ENCODE results near the gene FASLG.

The FASLG gene

DNA sequence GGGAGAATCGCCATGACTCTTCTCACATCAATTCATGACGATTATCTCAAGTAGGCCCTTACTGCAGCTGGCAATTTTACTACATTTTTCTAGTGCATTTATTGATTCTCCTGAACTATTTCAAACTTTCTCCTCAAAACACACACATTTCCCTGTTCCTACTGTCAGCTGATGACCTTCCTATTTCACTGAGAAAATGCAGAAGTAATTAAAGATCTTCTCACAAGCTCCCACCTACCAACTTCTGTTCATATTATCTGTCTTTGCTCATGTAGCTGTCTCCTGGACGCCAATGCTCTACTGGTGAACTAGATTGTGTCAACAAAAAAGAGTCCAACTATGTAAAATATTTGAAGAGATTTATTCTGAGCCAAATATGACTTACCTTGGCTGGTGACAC, 36.4 kb upstream of the FASLG start:
- no peak for DNase-seq
- TF ChIP-seq, protein P1, sequence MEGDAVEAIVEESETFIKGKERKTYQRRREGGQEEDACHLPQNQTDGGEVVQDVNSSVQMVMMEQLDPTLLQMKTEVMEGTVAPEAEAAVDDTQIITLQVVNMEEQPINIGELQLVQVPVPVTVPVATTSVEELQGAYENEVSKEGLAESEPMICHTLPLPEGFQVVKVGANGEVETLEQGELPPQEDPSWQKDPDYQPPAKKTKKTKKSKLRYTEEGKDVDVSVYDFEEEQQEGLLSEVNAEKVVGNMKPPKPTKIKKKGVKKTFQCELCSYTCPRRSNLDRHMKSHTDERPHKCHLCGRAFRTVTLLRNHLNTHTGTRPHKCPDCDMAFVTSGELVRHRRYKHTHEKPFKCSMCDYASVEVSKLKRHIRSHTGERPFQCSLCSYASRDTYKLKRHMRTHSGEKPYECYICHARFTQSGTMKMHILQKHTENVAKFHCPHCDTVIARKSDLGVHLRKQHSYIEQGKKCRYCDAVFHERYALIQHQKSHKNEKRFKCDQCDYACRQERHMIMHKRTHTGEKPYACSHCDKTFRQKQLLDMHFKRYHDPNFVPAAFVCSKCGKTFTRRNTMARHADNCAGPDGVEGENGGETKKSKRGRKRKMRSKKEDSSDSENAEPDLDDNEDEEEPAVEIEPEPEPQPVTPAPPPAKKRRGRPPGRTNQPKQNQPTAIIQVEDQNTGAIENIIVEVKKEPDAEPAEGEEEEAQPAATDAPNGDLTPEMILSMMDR (IDR thresholded peaks at IDR 0.05; ENCODE audit: low read depth, low read length): no peak
- no peaks in the 10 kb centered on the region for H3K36me3 ChIP-seq
- no peak overlapping the region for H3K4me3 ChIP-seq (ENCODE audit: low read depth, low read length)
- peaks cover 21% of the 10 kb centered on the region for H3K27me3 ChIP-seq (ENCODE audit: insufficient read depth, low read depth, severe bottlenecking)
- H3K27ac ChIP-seq: no peak overlapping the region
- H3K9me3 ChIP-seq (ENCODE audit: severe bottlenecking): peaks cover 28% of the 10 kb centered on the region

DNA sequence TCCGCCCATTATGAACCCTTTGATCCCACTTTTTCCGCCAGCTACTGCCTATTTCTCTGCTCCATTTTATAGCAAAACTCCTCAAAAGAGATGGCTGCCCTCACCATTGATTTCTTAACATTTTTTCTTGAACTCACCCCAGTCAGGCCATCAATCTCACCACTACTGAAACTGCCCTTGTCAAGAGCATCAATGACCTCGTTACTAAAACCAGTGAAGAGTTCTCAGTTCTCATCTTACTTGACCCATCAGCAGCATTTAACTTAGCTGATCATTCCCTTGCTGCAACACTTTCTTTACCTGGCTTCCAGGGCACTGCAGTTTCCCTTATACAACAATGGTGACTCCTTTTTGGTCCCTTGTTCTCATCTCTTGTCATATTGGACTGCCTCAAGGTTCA, 35.2 kb upstream of the FASLG start:
- H3K4me3 ChIP-seq (ENCODE audit: low read depth, low read length): no peak overlapping the region
- no peak overlapping the region for H3K27ac ChIP-seq
- H3K36me3 ChIP-seq: no peaks in the 10 kb centered on the region
- peaks cover 21% of the 10 kb centered on the region for H3K27me3 ChIP-seq (ENCODE audit: insufficient read depth, low read depth, severe bottlenecking)
- TF ChIP-seq, protein P1 (IDR thresholded peaks at IDR 0.05; ENCODE audit: low read depth, low read length): no peak
- peaks cover 25% of the 10 kb centered on the region for H3K9me3 ChIP-seq (ENCODE audit: severe bottlenecking)
- no peak for DNase-seq

DNA sequence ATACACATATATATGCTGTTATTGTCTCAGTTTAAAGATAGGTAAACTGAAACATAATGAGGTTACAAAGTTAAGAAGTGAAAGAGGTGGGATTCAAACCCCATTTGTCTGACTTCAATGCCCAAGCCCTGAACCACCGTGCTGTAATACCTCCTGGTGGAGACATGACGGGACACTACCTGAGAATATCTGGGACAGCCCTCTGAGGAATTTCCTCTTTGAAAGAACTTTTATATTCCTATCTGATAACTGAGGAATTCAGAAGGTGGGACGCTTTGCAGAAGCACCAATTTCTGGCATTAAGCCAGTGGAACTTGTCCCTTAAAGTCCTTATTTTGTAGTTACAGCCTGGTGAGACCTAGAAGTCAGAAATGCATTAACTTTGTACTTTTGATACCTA, 32.1 kb upstream of the FASLG start:
- Histone ChIP-seq H3K36me3 (no peaks in the 10 kb centered on the region), H3K4me3 (ENCODE audit: low read depth, low read length) (no peak overlapping the region), H3K9me3 (ENCODE audit: severe bottlenecking) (peaks cover 5% of the 10 kb centered on the region), H3K27me3 (ENCODE audit: insufficient read depth, low read depth, severe bottlenecking) (peaks cover 36% of the 10 kb centered on the region), H3K27ac (no peak overlapping the region)
- DNase-seq: no peak
- TF ChIP-seq, protein P1 (IDR thresholded peaks at IDR 0.05; ENCODE audit: low read depth, low read length): no peak

DNA sequence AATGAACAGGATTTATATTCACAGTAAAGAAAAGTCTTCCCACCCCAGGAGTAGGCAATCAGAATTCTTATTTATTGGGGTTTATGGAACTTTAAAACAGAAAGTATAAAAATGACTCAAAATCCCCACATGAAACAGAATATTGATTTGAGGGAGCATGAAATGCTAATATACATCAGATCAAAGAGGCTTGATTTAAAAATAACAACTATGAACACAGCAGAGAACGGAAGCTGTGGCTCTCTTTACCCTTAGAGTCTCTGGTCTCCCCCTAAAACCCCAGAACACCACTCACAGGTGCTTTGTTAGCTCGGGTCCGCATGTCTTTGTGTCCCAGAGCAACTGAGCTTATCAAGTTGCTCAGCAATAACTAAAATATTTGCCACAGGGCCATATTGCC, 31.2 kb upstream of the FASLG start:
- Histone ChIP-seq H3K36me3 (no peaks in the 10 kb centered on the region), H3K27me3 (ENCODE audit: insufficient read depth, low read depth, severe bottlenecking) (peaks cover 36% of the 10 kb centered on the region), H3K4me3 (ENCODE audit: low read depth, low read length) (no peak overlapping the region), H3K9me3 (ENCODE audit: severe bottlenecking) (peaks cover 8% of the 10 kb centered on the region), H3K27ac (no peak overlapping the region)
- TF ChIP-seq, protein P1 (IDR thresholded peaks at IDR 0.05; ENCODE audit: low read depth, low read length): no peak
- DNase-seq: no peak

DNA sequence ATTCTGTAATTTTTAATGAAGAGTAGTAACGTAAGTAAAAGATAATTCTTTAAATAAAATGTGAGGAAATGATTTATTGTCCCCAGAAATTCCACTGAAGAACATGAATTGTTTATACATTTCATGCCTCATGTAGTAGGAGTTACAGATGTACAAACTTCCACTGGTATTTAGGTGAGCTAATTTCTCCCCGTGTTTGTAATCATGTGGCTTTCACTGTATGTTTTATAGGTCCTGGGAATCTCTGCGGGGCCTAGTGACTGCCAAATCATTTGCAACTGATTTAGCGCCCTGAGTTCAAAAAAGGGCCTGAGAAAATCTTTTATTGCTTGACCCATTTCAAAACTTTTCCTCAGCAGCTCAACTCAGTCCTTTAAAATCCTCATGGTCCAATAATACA, 30.5 kb upstream of the FASLG start:
- Histone ChIP-seq H3K4me3 (ENCODE audit: low read depth, low read length) (no peak overlapping the region), H3K27ac (no peak overlapping the region), H3K27me3 (ENCODE audit: insufficient read depth, low read depth, severe bottlenecking) (peaks cover 33% of the 10 kb centered on the region), H3K9me3 (ENCODE audit: severe bottlenecking) (peaks cover 8% of the 10 kb centered on the region), H3K36me3 (no peaks in the 10 kb centered on the region)
- DNase-seq: no peak
- TF ChIP-seq, protein P1 (IDR thresholded peaks at IDR 0.05; ENCODE audit: low read depth, low read length): no peak

DNA sequence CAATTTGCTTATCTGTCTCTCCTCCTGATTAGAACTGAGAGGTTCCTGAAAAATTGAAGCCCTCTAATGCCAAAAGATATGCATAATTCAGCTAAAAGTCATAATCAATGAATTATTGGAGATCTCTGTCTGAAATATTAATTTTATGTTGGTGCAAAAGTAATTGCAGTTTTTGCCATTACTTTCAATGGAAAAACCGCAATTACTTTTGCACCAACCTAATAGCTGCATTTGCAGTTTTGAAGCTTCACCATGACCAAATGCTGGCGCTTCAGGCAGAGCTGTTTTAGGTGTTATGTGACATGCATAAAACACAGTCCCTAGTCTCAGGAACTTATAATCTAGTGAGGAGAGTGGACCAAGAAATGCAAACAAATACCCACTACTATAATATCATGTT, 29.7 kb upstream of the FASLG start:
- Histone ChIP-seq H3K36me3 (no peaks in the 10 kb centered on the region), H3K4me3 (ENCODE audit: low read depth, low read length) (no peak overlapping the region), H3K9me3 (ENCODE audit: severe bottlenecking) (peaks cover 6% of the 10 kb centered on the region), H3K27ac (no peak overlapping the region), H3K27me3 (ENCODE audit: insufficient read depth, low read depth, severe bottlenecking) (peaks cover 32% of the 10 kb centered on the region)
- DNase-seq: no peak
- TF ChIP-seq, protein P1 (IDR thresholded peaks at IDR 0.05; ENCODE audit: low read depth, low read length): no peak

Data from WERI-Rb-1 (cell line).